ENCODE measurements around the gene PRICKLE3.
"Not testable (repeated sequence)": the region's sequence is repeated elsewhere in the genome, so short reads cannot be mapped to it uniquely, and the experiment has no call there.

GRCh38 chrX:49143154-49143553 is 43.0 kb downstream of the PRICKLE3 start:
- not testable (repeated sequence) for TF ChIP-seq CTCF (IDR thresholded peaks at IDR 0.05; ENCODE audit: insufficient read depth, low read depth, low read length); EZH2 (IDR thresholded peaks at IDR 0.05; ENCODE audit: insufficient read depth, low read length)
